ENCODE results near the gene MAN2B2.
A peak's percentile ranks its signal among the peaks of the same experiment; 100 is the strongest.

Gene MAN2B2

GRCh38 chr4:6527683-6528595 lies 47.0 kb upstream of the MAN2B2 start:
- H3K36me3 ChIP-seq: no peaks in the 10 kb centered on the region
- no peaks in the 10 kb centered on the region for H3K27me3 ChIP-seq (ENCODE audit: insufficient read depth, low read depth, severe bottlenecking)
- H3K4me3 ChIP-seq (ENCODE audit: low read depth, low read length): no peak overlapping the region
- DNase-seq: no peak
- no peak for TF ChIP-seq CTCF (IDR thresholded peaks at IDR 0.05; ENCODE audit: low read depth, low read length)
- peak overlapping the region; percentile 69 for H3K27ac ChIP-seq
- no peaks in the 10 kb centered on the region for H3K9me3 ChIP-seq (ENCODE audit: severe bottlenecking)

- no peak overlapping the region for H3K4me3 ChIP-seq (ENCODE audit: low read depth, low read length)
- no peak for TF ChIP-seq CTCF (IDR thresholded peaks at IDR 0.05; ENCODE audit: low read depth, low read length)
- peak; percentile 87 for DNase-seq
- H3K27ac ChIP-seq: peak overlapping the region; percentile 69
- no peaks in the 10 kb centered on the region for H3K9me3 ChIP-seq (ENCODE audit: severe bottlenecking)
- H3K36me3 ChIP-seq: no peaks in the 10 kb centered on the region
- no peaks in the 10 kb centered on the region for H3K27me3 ChIP-seq (ENCODE audit: insufficient read depth, low read depth, severe bottlenecking)
Observed at GRCh38 chr4:6529021-6529420, 46.0 kb upstream of the MAN2B2 start.

- no peaks in the 10 kb centered on the region for H3K27me3 ChIP-seq (ENCODE audit: insufficient read depth, low read depth, severe bottlenecking)
- no peaks in the 10 kb centered on the region for H3K36me3 ChIP-seq
- DNase-seq: no peak
- H3K4me3 ChIP-seq (ENCODE audit: low read depth, low read length): no peak overlapping the region
- TF ChIP-seq CTCF (IDR thresholded peaks at IDR 0.05; ENCODE audit: low read depth, low read length): no peak
- no peaks in the 10 kb centered on the region for H3K9me3 ChIP-seq (ENCODE audit: severe bottlenecking)
- H3K27ac ChIP-seq: no peak overlapping the region
Observed at GRCh38 chr4:6530301-6530700, 44.7 kb upstream of the MAN2B2 start.

GRCh38 chr4:6530964-6531363 lies 44.0 kb upstream of the MAN2B2 start:
- Histone ChIP-seq H3K36me3 (no peaks in the 10 kb centered on the region), H3K27ac (no peak overlapping the region), H3K4me3 (ENCODE audit: low read depth, low read length) (no peak overlapping the region), H3K27me3 (ENCODE audit: insufficient read depth, low read depth, severe bottlenecking) (no peaks in the 10 kb centered on the region), H3K9me3 (ENCODE audit: severe bottlenecking) (no peaks in the 10 kb centered on the region)
- no peak for TF ChIP-seq CTCF (IDR thresholded peaks at IDR 0.05; ENCODE audit: low read depth, low read length)
- DNase-seq: no peak

- no peak for TF ChIP-seq CTCF (IDR thresholded peaks at IDR 0.05; ENCODE audit: low read depth, low read length)
- H3K27me3 ChIP-seq (ENCODE audit: insufficient read depth, low read depth, severe bottlenecking): no peaks in the 10 kb centered on the region
- no peak overlapping the region for H3K27ac ChIP-seq
- no peaks in the 10 kb centered on the region for H3K36me3 ChIP-seq
- no peaks in the 10 kb centered on the region for H3K9me3 ChIP-seq (ENCODE audit: severe bottlenecking)
- DNase-seq: no peak
- H3K4me3 ChIP-seq (ENCODE audit: low read depth, low read length): no peak overlapping the region
Observed at GRCh38 chr4:6532102-6532501, 42.9 kb upstream of the MAN2B2 start.

Data from WERI-Rb-1 (cell line).